HCT116 (cell line): ENCODE measurements around the gene KLHDC7B. TPM values are rescaled to one million over a fixed set of nuclear protein-coding genes. Genes with fewer than 3 reads are reported as not detected.

Source experiments
- ATAC-seq: fragments of 200-7000 bp; cut with Tn5 transposase; 2 replicates; pipeline ENCODE4 v1.9.1; 2020; ENCODE audit warnings: mild to moderate bottlenecking, moderate library complexity
- BruUV-seq: library from RNA; stranded (reverse); fragments of 400-500 nt; replicated peaks from 2 replicates; lab custom pipeline; 2021; lab: Mats Ljungman, UMichigan
- CTCF ChIA-PET: fragments of 300-600 bp; sonication (Branson Sonifier 250); formaldehyde crosslinking; loops from one replicate; lab custom pipeline; 2021; ENCODE audit warnings: antibody characterized with exemption; lab: Charles Lee
- POLR2A ChIA-PET: fragments of 300-600, 350-600 bp; sonication (Branson Sonifier 250); formaldehyde crosslinking; loops from one replicate; lab custom pipeline; 2021; ENCODE audit warnings: antibody characterized with exemption; lab: Charles Lee
- RAD21 ChIA-PET, 2 experiments: fragments of 300-600 bp; sonication (Branson Sonifier 250); formaldehyde crosslinking; loops; one replicate each; lab custom pipeline; 2023; ENCODE audit warnings: low total read pairs in 2 of 2; ENCODE audit not compliant: uncharacterized antibody in 2 of 2, unreplicated experiment in 2 of 2, low non-redundant PET in 1 of 2; lab: Charles Lee
- DNase-seq: peaks from one replicate; pipeline ENCODE4 v3.0.0-alpha.2; 2010; ENCODE audit warnings: low read depth, low spot score
- H2AFZ ChIP-seq: fragments of 200-600 bp; shearing (Covaris generic), sonication (generic); 2 replicates; pipeline ENCODE4 v1.6.1; 2017; ENCODE audit warnings: low read depth, mixed run types, mixed read lengths, antibody characterized with exemption, low read length; ENCODE audit not compliant: poor library complexity, severe bottlenecking
- H3K27ac ChIP-seq: 2 replicates; pipeline ENCODE4 v1.5.1; 2012; ENCODE audit warnings: low read depth, low read length
- H3K27me3 ChIP-seq: fragments of 200-600 bp; sonication (generic); 2 replicates; pipeline ENCODE4 v1.6.1; 2016; ENCODE audit warnings: mixed run types, low read length, mixed read lengths; ENCODE audit not compliant: insufficient read depth
- H3K36me3 ChIP-seq, 2 experiments: fragments of 200-500 bp in 1 of 2; fragments of 200-600 bp in 1 of 2; sonication (Bioruptor generic) in 1 of 2; sonication (generic) in 1 of 2; 2 replicates each; pipeline versions ENCODE4 v1.5.1 to v1.6.1; 2014 to 2016; ENCODE audit warnings: low read length in 2 of 2, inconsistent platforms in 1 of 2, mixed read lengths in 1 of 2, mixed run types in 1 of 2; ENCODE audit not compliant: insufficient read depth in 2 of 2, control insufficient read depth in 1 of 2
- H3K4me1 ChIP-seq, 2 experiments: fragments of 200-600 bp in 1 of 2; sonication (generic) in 1 of 2; 2 replicates each; pipeline versions ENCODE4 v1.5.1 to v1.6.1; 2012 to 2017; ENCODE audit warnings: low read length in 2 of 2, inconsistent platforms in 1 of 2, mild to moderate bottlenecking in 1 of 2, mixed read lengths in 1 of 2, mixed run types in 1 of 2, moderate library complexity in 1 of 2; ENCODE audit not compliant: insufficient read depth in 2 of 2, control insufficient read depth in 1 of 2
- H3K4me2 ChIP-seq: fragments of 200-600 bp; sonication (generic); 2 replicates; pipeline ENCODE4 v1.6.1; 2017; ENCODE audit warnings: mixed run types, low read length, mixed read lengths
- H3K4me3 ChIP-seq, 2 experiments: fragments of 200-600 bp in 1 of 2; sonication (generic) in 1 of 2; replicated peaks in 1 of 2; 2 replicates each; pipeline ENCODE4 v1.5.1; 2011 to 2016; ENCODE audit warnings: low read length in 2 of 2, control low read depth in 1 of 2, low read depth in 1 of 2, mild to moderate bottlenecking in 1 of 2, mixed read lengths in 1 of 2, mixed run types in 1 of 2
- H3K79me2 ChIP-seq: fragments of 200-600 bp; sonication (generic); 2 replicates; pipeline ENCODE4 v1.6.1; 2017; ENCODE audit warnings: mild to moderate bottlenecking, mixed run types, low read length, moderate library complexity, mixed read lengths; ENCODE audit not compliant: insufficient read depth
- H3K9ac ChIP-seq: fragments of 200-600 bp; sonication (generic); 2 replicates; pipeline ENCODE4 v1.6.1; 2016; ENCODE audit warnings: low read length, mixed read lengths
- H3K9me2 ChIP-seq: fragments of 200-600 bp; sonication (generic), shearing (Covaris generic); 2 replicates; pipeline ENCODE4 v1.6.1; 2017; ENCODE audit warnings: mixed run types, mild to moderate bottlenecking, moderate library complexity; ENCODE audit not compliant: insufficient read depth
- H3K9me3 ChIP-seq, 2 experiments: fragments of 200-500 bp in 1 of 2; fragments of 200-600 bp in 1 of 2; sonication (Bioruptor generic) in 1 of 2; sonication (generic) in 1 of 2; 2 replicates each; pipeline ENCODE4 v1.6.1; 2014 to 2017; ENCODE audit warnings: low read length in 2 of 2, mixed read lengths in 2 of 2, inconsistent platforms in 1 of 2, low read depth in 1 of 2, mild to moderate bottlenecking in 1 of 2, mixed run types in 1 of 2, moderate library complexity in 1 of 2; ENCODE audit not compliant: control insufficient read depth in 1 of 2, insufficient read depth in 1 of 2
- H4K20me1 ChIP-seq: fragments of 200-600 bp; sonication (generic), shearing (Covaris generic); 2 replicates; pipeline ENCODE4 v1.6.1; 2017; ENCODE audit warnings: mixed run types, mild to moderate bottlenecking, moderate library complexity; ENCODE audit not compliant: insufficient read depth
- EGR1 ChIP-seq: IDR thresholded peaks from 2 replicates; pipeline ENCODE4 v1.6.1; 2012; ENCODE audit warnings: low read depth
- ELF1 ChIP-seq: IDR thresholded peaks from 2 replicates; pipeline ENCODE4 v1.6.1; 2012; ENCODE audit warnings: low read depth, borderline replicate concordance
- EZH2 ChIP-seq: fragments of 200-600 bp; sonication (generic); IDR thresholded peaks from 2 replicates; pipeline ENCODE4 v1.6.1; 2017; ENCODE audit warnings: antibody characterized with exemption, mixed run types
- POLR2AphosphoS5 ChIP-seq: IDR thresholded peaks from 2 replicates; pipeline ENCODE4 v1.6.1; 2011; ENCODE audit warnings: mild to moderate bottlenecking, low read depth, low read length, moderate library complexity
- RAD21 ChIP-seq: IDR thresholded peaks from 2 replicates; pipeline ENCODE4 v1.6.1; 2012; ENCODE audit warnings: low read depth, mild to moderate bottlenecking
- SIN3A ChIP-seq: IDR thresholded peaks from 2 replicates; pipeline ENCODE4 v1.6.1; 2012; ENCODE audit warnings: low read depth
- SP1 ChIP-seq: IDR thresholded peaks from 2 replicates; pipeline ENCODE4 v1.6.1; 2012; ENCODE audit warnings: low read depth
- SRF ChIP-seq: IDR thresholded peaks from 2 replicates; pipeline ENCODE4 v1.6.1; 2012; ENCODE audit warnings: low read depth
- ZNF274 ChIP-seq: fragments of 200-500 bp; sonication (Bioruptor generic); IDR thresholded peaks from 2 replicates; pipeline ENCODE4 v1.6.1; 2014; ENCODE audit warnings: mild to moderate bottlenecking, low read depth, low read length, inconsistent platforms
- intact Hi-C: fragments of 100-400 bp; cut with micrococcal nuclease; formaldehyde crosslinking; loops from 2 replicates; pipeline ENCODE4 v1.10.0; 2022
- total RNA-seq: library from RNA; stranded (reverse); gene quantifications from one replicate; pipeline ENCODE4 v1.2.1, GENCODE V29; 2021; ENCODE audit not compliant: unreplicated experiment
- TF ChIP-seq, protein P1 (sequence below), 3 experiments: fragments of 200-600 bp in 1 of 3; sonication (generic) in 1 of 3; IDR thresholded peaks in 2 of 3; conservative IDR thresholded peaks in 1 of 3; 2 replicates each; pipeline ENCODE4 v1.5.1; 2012 to 2017; ENCODE audit warnings: low read depth in 2 of 3, low read length in 2 of 3, antibody characterized with exemption in 1 of 3, borderline replicate concordance in 1 of 3, control low read depth in 1 of 3, mild to moderate bottlenecking in 1 of 3, mixed read lengths in 1 of 3, mixed run types in 1 of 3, moderate library complexity in 1 of 3; ENCODE audit not compliant: insufficient read depth in 1 of 3
- TF ChIP-seq, protein P2 (sequence below): IDR thresholded peaks from 2 replicates; pipeline ENCODE4 v1.6.1; 2011; ENCODE audit warnings: mild to moderate bottlenecking, low read length, moderate library complexity; ENCODE audit not compliant: insufficient replicate concordance; ENCODE audit errors: extremely low read depth
- TF ChIP-seq, protein P3 (sequence below): IDR thresholded peaks from 2 replicates; pipeline ENCODE4 v1.6.1; 2012; ENCODE audit warnings: low read depth

Gene KLHDC7B
- total RNA-seq, 1 experiment from 2014 or later = 0.69 TPM

DNA sequence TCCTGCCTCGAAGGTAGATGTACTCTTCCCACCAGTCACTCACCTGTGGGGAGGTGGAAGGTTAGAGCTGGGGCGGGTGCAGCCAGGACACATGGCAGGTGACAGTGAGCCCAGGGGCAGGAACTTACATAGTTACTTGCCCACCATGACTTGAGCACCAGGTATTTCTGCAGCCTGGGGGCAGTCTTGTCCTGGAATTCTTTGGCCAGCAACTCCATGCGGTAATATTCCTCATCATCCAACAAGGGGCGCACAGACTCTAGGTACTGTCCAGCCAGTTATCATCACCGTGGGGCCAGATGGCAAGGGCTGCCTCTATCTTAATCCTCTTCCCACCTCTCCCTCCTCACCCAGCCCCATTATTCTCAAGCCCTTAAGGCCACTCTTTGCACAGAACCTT, 30.4 kb downstream of the KLHDC7B start:
- Histone ChIP-seq H3K27me3 (no peaks in the 10 kb centered on the region), H3K9ac (no peak overlapping the region), H3K9me2 (no peaks in the 10 kb centered on the region), H4K20me1 (no peaks in the 10 kb centered on the region), H3K27ac (no peak overlapping the region), H2AFZ (no peak overlapping the region), H3K79me2 (no peaks in the 10 kb centered on the region), H3K9me3 (no peaks in the 10 kb centered on the region), H3K4me3 (no peak overlapping the region), H3K4me2 (no peak overlapping the region), H3K4me1 (peaks cover 0 to 5% of the 10 kb centered on the region in 2 experiments; a peak in 2 of 4 replicates), H3K36me3 (no peaks in the 10 kb centered on the region; a peak in 2 of 4 replicates)
- ChIA-PET CTCF (interaction anchor here (2.8 kb wide), 1 partner anchor 45 kb away, joined by 16 read pairs; no protein-coding TSS in a partner anchor), POLR2A (no interaction called here), RAD21 (interaction anchor here (0.7 to 1.8 kb wide), 4 partner anchors 13 to 45 kb away, joined by 3 to 4 read pairs (median 4); partner anchors contain the start of gene SYCE3 (in 1 of the 2))
- intact Hi-C loops = loop anchor here (1.0 kb wide), 2 partner anchors 44 to 115 kb away; no protein-coding TSS in a partner anchor
- BruUV-seq = no TSS peak
- DNase-seq (peak; percentile 52), ATAC-seq (peak; percentile 81)
- no peak for TF ChIP-seq SIN3A
- no peak for TF ChIP-seq ZNF274
- TF ChIP-seq ELF1 = no peak
- TF ChIP-seq, protein P1, sequence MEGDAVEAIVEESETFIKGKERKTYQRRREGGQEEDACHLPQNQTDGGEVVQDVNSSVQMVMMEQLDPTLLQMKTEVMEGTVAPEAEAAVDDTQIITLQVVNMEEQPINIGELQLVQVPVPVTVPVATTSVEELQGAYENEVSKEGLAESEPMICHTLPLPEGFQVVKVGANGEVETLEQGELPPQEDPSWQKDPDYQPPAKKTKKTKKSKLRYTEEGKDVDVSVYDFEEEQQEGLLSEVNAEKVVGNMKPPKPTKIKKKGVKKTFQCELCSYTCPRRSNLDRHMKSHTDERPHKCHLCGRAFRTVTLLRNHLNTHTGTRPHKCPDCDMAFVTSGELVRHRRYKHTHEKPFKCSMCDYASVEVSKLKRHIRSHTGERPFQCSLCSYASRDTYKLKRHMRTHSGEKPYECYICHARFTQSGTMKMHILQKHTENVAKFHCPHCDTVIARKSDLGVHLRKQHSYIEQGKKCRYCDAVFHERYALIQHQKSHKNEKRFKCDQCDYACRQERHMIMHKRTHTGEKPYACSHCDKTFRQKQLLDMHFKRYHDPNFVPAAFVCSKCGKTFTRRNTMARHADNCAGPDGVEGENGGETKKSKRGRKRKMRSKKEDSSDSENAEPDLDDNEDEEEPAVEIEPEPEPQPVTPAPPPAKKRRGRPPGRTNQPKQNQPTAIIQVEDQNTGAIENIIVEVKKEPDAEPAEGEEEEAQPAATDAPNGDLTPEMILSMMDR (IDR thresholded peaks at IDR 0.05 in 2 of 3, conservative IDR thresholded peaks at IDR 0.05 in 1 of 3; ENCODE audit: borderline replicate concordance in 1 of 3, insufficient read depth in 1 of 3, low read depth in 2 of 3, low read length in 2 of 3) = peak; percentile 56 to 98 (median 69)
- no peak for TF ChIP-seq SP1
- TF ChIP-seq EGR1 = no peak
- TF ChIP-seq EZH2 = no peak
- TF ChIP-seq, protein P2, sequence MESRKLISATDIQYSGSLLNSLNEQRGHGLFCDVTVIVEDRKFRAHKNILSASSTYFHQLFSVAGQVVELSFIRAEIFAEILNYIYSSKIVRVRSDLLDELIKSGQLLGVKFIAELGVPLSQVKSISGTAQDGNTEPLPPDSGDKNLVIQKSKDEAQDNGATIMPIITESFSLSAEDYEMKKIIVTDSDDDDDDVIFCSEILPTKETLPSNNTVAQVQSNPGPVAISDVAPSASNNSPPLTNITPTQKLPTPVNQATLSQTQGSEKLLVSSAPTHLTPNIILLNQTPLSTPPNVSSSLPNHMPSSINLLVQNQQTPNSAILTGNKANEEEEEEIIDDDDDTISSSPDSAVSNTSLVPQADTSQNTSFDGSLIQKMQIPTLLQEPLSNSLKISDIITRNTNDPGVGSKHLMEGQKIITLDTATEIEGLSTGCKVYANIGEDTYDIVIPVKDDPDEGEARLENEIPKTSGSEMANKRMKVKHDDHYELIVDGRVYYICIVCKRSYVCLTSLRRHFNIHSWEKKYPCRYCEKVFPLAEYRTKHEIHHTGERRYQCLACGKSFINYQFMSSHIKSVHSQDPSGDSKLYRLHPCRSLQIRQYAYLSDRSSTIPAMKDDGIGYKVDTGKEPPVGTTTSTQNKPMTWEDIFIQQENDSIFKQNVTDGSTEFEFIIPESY = no peak
- TF ChIP-seq, protein P3, sequence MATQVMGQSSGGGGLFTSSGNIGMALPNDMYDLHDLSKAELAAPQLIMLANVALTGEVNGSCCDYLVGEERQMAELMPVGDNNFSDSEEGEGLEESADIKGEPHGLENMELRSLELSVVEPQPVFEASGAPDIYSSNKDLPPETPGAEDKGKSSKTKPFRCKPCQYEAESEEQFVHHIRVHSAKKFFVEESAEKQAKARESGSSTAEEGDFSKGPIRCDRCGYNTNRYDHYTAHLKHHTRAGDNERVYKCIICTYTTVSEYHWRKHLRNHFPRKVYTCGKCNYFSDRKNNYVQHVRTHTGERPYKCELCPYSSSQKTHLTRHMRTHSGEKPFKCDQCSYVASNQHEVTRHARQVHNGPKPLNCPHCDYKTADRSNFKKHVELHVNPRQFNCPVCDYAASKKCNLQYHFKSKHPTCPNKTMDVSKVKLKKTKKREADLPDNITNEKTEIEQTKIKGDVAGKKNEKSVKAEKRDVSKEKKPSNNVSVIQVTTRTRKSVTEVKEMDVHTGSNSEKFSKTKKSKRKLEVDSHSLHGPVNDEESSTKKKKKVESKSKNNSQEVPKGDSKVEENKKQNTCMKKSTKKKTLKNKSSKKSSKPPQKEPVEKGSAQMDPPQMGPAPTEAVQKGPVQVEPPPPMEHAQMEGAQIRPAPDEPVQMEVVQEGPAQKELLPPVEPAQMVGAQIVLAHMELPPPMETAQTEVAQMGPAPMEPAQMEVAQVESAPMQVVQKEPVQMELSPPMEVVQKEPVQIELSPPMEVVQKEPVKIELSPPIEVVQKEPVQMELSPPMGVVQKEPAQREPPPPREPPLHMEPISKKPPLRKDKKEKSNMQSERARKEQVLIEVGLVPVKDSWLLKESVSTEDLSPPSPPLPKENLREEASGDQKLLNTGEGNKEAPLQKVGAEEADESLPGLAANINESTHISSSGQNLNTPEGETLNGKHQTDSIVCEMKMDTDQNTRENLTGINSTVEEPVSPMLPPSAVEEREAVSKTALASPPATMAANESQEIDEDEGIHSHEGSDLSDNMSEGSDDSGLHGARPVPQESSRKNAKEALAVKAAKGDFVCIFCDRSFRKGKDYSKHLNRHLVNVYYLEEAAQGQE = no peak
- TF ChIP-seq RAD21 = peak; percentile 94
- no peak for TF ChIP-seq SRF
- no peak for TF ChIP-seq POLR2AphosphoS5
